Gastroesophageal sphincter (tissue), 4 donors: ENCODE measurements around the gene C14orf119. TPM values are rescaled to one million over a fixed set of nuclear protein-coding genes. Genes with fewer than 3 reads are reported as not detected.

ENCODE experiments used
- ATAC-seq: fragments of 150-250 bp; one replicate; pipeline ENCODE4 v1.9.1; 2016; ENCODE audit warnings: mild to moderate bottlenecking, moderate library complexity
- H3K27ac ChIP-seq, 4 donors: fragments of 200-600 bp; sonication (generic) in 3 of 4; 1 replicate in 3 of 4; 2 replicates in 1 of 4; pipeline ENCODE4 v1.5.1; 2016 to 2019
- H3K27me3 ChIP-seq: fragments of 200-600 bp; sonication (generic); one replicate; pipeline ENCODE4 v1.5.1; 2019
- H3K36me3 ChIP-seq, 2 donors: fragments of 200-600 bp; sonication (generic); one replicate each; pipeline ENCODE4 v1.5.1; 2019; ENCODE audit warnings: control low read depth in 1 of 2
- H3K4me1 ChIP-seq, 3 donors: fragments of 200-600 bp; sonication (generic); 1 replicate in 2 of 3; 2 replicates in 1 of 3; pipeline ENCODE4 v1.5.1; 2016 to 2019; ENCODE audit warnings: control low read depth in 2 of 3
- H3K4me3 ChIP-seq, 2 donors: fragments of 200-600 bp; sonication (generic); one replicate each; pipeline ENCODE4 v1.5.1; 2019; ENCODE audit warnings: mild to moderate bottlenecking in 1 of 2, moderate library complexity in 1 of 2
- H3K9me3 ChIP-seq, 3 donors: fragments of 200-600 bp; sonication (generic); one replicate each; pipeline ENCODE4 v1.5.1; 2017 to 2019; ENCODE audit warnings: control low read depth in 2 of 3
- CTCF ChIP-seq, 4 experiments: fragments of 200-600 bp in 2 of 4; fragments of 450-650 bp in 2 of 4; sonication (generic) in 1 of 4; IDR thresholded peaks; one replicate each; pipeline ENCODE4 v1.5.1; 2017 to 2019; ENCODE audit warnings: antibody characterized with exemption in 4 of 4, mild to moderate bottlenecking in 2 of 4, moderate library complexity in 2 of 4
- EP300 ChIP-seq: sonication (generic); formaldehyde crosslinking; IDR thresholded peaks from one replicate; pipeline ENCODE4 v1.6.1; 2017; ENCODE audit warnings: antibody characterized with exemption, mild to moderate bottlenecking
- POLR2A ChIP-seq, 2 donors: fragments of 450-650 bp; IDR thresholded peaks; one replicate each; pipeline ENCODE4 v1.6.1; 2017; ENCODE audit warnings: antibody characterized with exemption in 2 of 2, mild to moderate bottlenecking in 2 of 2, moderate library complexity in 1 of 2
- POLR2AphosphoS5 ChIP-seq: sonication (generic); formaldehyde crosslinking; IDR thresholded peaks from one replicate; pipeline ENCODE4 v1.6.1; 2017; ENCODE audit warnings: antibody characterized with exemption
- WGBS, 2 donors: methylation state at CpG; one replicate each; pipeline ENCODE4 v1.1.5; 2018; ENCODE audit warnings: low coverage in 1 of 2; 5-methylcytosine and 5-hydroxymethylcytosine counted together
- total RNA-seq, 4 donors: library from RNA; depleted of rRNA; stranded (reverse); fragments of >200 nt; gene quantifications; one replicate each; pipeline ENCODE4 v1.1.0, GENCODE V29; 2016

C14orf119 gene
- total RNA-seq, 4 donors from 2014 or later, result 31.3 to 38.2 (median 33.4) TPM

- TF ChIP-seq EP300 (no peak), POLR2AphosphoS5 (peak; percentile 22)
- H3K4me1 ChIP-seq, result peaks cover 0 to 35% (median 0%) of the 10 kb centered on the region in 3 donors
- no peaks in the 10 kb centered on the region for H3K9me3 ChIP-seq
Observed at GRCh38 chr14:23123419-23123818, 28.1 kb downstream of the C14orf119 start.

GRCh38 chr14:23124337-23124954 is 29.1 kb downstream of the C14orf119 start:
- no peak overlapping the region for H3K4me3 ChIP-seq
- WGBS, 2 donors, result 60 to 91% methylated on average over 1 to 13 of the region's 13 CpGs
- no peak overlapping the region for H3K27ac ChIP-seq

More at GRCh38 chr14:23123419-23123818, 28.1 kb downstream of the C14orf119 start:
- ATAC-seq, result peak; percentile 22
- Histone ChIP-seq H3K4me3 (no peak overlapping the region), H3K27me3 (peaks cover 6% of the 10 kb centered on the region), H3K27ac (no peak overlapping the region), H3K36me3 (peaks cover 0 to 24% of the 10 kb centered on the region in 2 donors)
- WGBS, 2 donors, result 68 to 90% methylated on average over 2 to 8 of the region's 8 CpGs

DNA sequence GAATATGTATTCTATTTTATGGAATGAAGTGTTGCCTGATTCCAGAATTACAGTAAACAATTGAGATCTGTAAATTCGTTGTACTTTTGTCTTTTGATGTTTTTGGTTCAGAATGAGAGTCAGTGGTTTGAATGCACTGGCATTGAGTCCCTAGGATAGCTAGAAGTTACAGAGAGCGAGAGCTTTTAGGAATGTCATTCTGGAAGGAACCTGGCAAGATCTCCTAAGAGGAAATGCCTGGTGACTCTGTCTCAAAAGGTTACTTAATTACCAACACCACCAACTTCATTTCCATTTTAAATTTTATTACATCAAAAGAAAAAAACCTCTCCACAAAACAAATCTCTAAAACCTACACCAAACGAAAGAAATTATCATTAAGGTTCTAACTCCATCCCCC is 29.7 kb downstream of the C14orf119 start:
- WGBS, 2 donors, result 60% methylated on average over 2 to 3 of the region's 3 CpGs
- Histone ChIP-seq H3K4me1 (peaks cover 0 to 40% (median 0%) of the 10 kb centered on the region in 3 donors), H3K27ac (no peak overlapping the region), H3K36me3 (peaks cover 0 to 40% of the 10 kb centered on the region in 2 donors), H3K27me3 (no peaks in the 10 kb centered on the region), H3K9me3 (no peaks in the 10 kb centered on the region), H3K4me3 (no peak overlapping the region)
- ATAC-seq, result no peak
- TF ChIP-seq CTCF (IDR thresholded peaks at IDR 0.05) (no peak), EP300 (no peak), POLR2AphosphoS5 (no peak), POLR2A (IDR thresholded peaks at IDR 0.05) (no peak)

More at GRCh38 chr14:23124337-23124954, 29.1 kb downstream of the C14orf119 start:
- Histone ChIP-seq H3K4me1 (peaks cover 0 to 35% (median 0%) of the 10 kb centered on the region in 3 donors), H3K9me3 (no peaks in the 10 kb centered on the region), H3K36me3 (peaks cover 0 to 35% of the 10 kb centered on the region in 2 donors), H3K27me3 (no peaks in the 10 kb centered on the region)
- no peak for ATAC-seq
- no peak for TF ChIP-seq POLR2A (IDR thresholded peaks at IDR 0.05)
- no peak for TF ChIP-seq EP300
- peak; percentile 10 for TF ChIP-seq POLR2AphosphoS5
- no peak for TF ChIP-seq CTCF (IDR thresholded peaks at IDR 0.05)

DNA sequence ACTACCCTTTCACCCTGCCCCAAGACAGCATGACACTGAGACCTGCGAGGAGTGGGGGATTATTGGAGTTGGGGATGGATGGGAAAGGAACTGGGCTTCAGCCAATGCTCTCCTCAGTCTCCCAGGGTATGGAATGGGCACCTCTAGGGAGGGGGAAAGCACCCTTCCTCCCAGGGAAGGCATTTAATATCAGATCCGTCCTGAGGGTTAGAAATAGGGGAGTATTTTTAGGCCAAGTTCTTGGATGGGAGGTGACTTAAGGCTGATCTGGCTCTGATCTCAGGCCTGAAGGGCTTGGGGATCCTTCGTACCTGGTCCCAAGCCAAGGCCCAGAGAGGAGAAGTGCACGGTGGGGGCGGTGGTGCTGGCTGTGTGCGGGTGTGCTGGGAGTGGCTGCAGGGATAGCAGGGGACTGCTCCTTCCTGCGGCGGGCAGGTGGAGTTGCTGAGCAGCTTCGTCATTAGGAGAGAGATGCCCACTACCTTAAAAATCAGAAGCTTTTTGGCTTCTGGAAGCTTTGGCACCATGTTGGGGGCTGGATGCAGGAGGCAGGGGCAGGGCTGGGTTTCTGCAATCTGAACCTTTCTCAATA is 30.7 kb downstream of the C14orf119 start:
- peaks cover 0 to 42% of the 10 kb centered on the region in 2 donors for H3K36me3 ChIP-seq
- H3K4me3 ChIP-seq, result no peak overlapping the region
- no peaks in the 10 kb centered on the region for H3K9me3 ChIP-seq
- peak overlapping the region in 2 of 4 donors; percentile 35 to 40 for H3K27ac ChIP-seq
- peaks cover 0 to 46% (median 0%) of the 10 kb centered on the region in 3 donors for H3K4me1 ChIP-seq
- 20 to 47% methylated on average over 2 to 4 of the region's 9 CpGs for WGBS, 2 donors
- TF ChIP-seq POLR2AphosphoS5 (no peak), POLR2A (IDR thresholded peaks at IDR 0.05) (no peak), CTCF (IDR thresholded peaks at IDR 0.05) (no peak), EP300 (no peak)
- no peak for ATAC-seq
- H3K27me3 ChIP-seq, result no peaks in the 10 kb centered on the region

DNA sequence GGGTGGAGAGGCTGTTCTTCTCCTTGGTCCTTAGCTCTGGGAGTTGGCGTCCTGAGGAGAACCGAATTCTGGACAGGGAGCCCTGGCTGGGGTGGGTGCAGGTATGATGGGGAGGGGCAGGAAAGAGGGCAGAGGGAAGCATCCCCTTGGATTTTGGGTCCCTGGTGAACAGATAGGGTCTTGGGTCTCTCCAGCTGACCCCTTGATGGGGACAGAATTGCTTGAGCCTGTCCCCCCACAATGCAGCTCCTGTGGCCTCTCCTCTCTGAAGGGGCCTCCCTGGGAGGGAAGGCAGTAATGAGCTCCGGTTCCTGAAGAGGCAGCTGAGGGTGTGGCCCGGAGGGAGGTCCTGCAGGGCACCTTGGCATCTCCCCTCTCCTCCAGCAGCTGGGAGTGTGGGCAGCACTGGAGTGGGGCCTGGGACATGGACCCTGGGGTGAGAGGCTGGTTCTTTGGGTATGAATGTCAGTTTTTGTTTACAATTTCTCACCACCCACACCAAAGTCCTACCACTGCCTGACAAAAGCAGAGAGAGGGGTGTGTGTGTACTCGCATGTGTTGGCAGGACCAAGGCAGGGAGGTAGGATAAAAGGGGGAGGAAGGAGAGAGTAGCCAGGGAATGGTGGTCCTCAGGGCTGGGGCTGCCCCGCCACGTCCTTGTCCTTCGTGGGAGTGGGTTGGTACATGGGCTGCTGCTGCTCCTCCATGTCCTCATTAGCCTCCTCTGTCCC is 31.4 kb downstream of the C14orf119 start:
- no peak for ATAC-seq
- peaks cover 0 to 47% of the 10 kb centered on the region in 2 donors for H3K36me3 ChIP-seq

More for the DNA sequence above, 31.4 kb downstream of the C14orf119 start:
- Histone ChIP-seq H3K27me3 (no peaks in the 10 kb centered on the region), H3K9me3 (no peaks in the 10 kb centered on the region), H3K4me3 (no peak overlapping the region), H3K27ac (peak overlapping the region in 3 of 4 donors; percentile 29 to 40 (median 35)), H3K4me1 (peaks cover 0 to 44% (median 0%) of the 10 kb centered on the region in 3 donors)
- TF ChIP-seq POLR2AphosphoS5 (no peak), CTCF (IDR thresholded peaks at IDR 0.05) (no peak), EP300 (no peak), POLR2A (IDR thresholded peaks at IDR 0.05) (no peak)
- WGBS, 2 donors, result 100% methylated on average over 1 of the region's 8 CpGs; no CpG with 5 or more reads in 1 of the 2 donors
